OCI-LY1 (cell line): Measurements from ENCODE around the gene TMED10.

Experiments
- H2AFZ ChIP-seq: fragments of 200-600 bp; sonication (generic), shearing (Covaris generic); 2 replicates; pipeline ENCODE4 v1.6.0; 2014; ENCODE audit warnings: antibody characterized with exemption, mild to moderate bottlenecking, low read length
- H3F3A ChIP-seq: fragments of 200-600 bp; sonication (generic), shearing (Covaris generic); 2 replicates; pipeline ENCODE4 v1.6.0; 2014; ENCODE audit warnings: mild to moderate bottlenecking, antibody characterized with exemption, low read length, moderate library complexity; ENCODE audit not compliant: insufficient read depth
- H3K27ac ChIP-seq: fragments of 200-600 bp; sonication (generic); 2 replicates; pipeline ENCODE4 v1.5.1; 2014; ENCODE audit warnings: low read length, mixed run types, mild to moderate bottlenecking, low read depth; ENCODE audit not compliant: poor library complexity, severe bottlenecking
- H3K27me3 ChIP-seq: fragments of 200-600 bp; sonication (generic); 2 replicates; pipeline ENCODE4 v1.6.0; 2014; ENCODE audit warnings: antibody characterized with exemption, mild to moderate bottlenecking, low read length, moderate library complexity; ENCODE audit not compliant: insufficient read depth
- H3K36me3 ChIP-seq: fragments of 200-600 bp; sonication (generic); 2 replicates; pipeline ENCODE4 v1.6.1; 2014; ENCODE audit warnings: mild to moderate bottlenecking, antibody characterized with exemption, low read length, moderate library complexity, mixed read lengths; ENCODE audit not compliant: insufficient read depth
- H3K4me1 ChIP-seq: fragments of 200-600 bp; sonication (generic); 2 replicates; pipeline ENCODE4 v1.5.1; 2014; ENCODE audit warnings: mild to moderate bottlenecking, low read length, moderate library complexity; ENCODE audit not compliant: insufficient read depth, severe bottlenecking
- H3K4me2 ChIP-seq: fragments of 200-600 bp; sonication (generic), shearing (Covaris generic); 2 replicates; pipeline ENCODE4 v1.6.1; 2014; ENCODE audit warnings: low read length
- H3K4me3 ChIP-seq: fragments of 200-600 bp; sonication (generic); 2 replicates; pipeline ENCODE4 v1.5.1; 2014; ENCODE audit warnings: low read length, low read depth, mild to moderate bottlenecking, mixed read lengths; ENCODE audit not compliant: poor library complexity, severe bottlenecking
- H3K79me2 ChIP-seq: fragments of 200-600 bp; shearing (Covaris generic); 2 replicates; pipeline ENCODE4 v1.6.1; 2016; ENCODE audit warnings: mixed run types, low read length, mixed read lengths; ENCODE audit not compliant: insufficient read depth
- H3K9ac ChIP-seq: fragments of 200-600 bp; sonication (generic), shearing (Covaris generic); 2 replicates; pipeline ENCODE4 v1.6.1; 2014; ENCODE audit warnings: mild to moderate bottlenecking, low read length, mixed read lengths
- H3K9me2 ChIP-seq: fragments of 200-600 bp; sonication (generic), shearing (Covaris generic); 2 replicates; pipeline ENCODE4 v1.6.1; 2014; ENCODE audit warnings: low read depth, mild to moderate bottlenecking, low read length, mixed read lengths
- H3K9me3 ChIP-seq: fragments of 200-600 bp; shearing (Covaris generic); 2 replicates; pipeline ENCODE4 v1.6.1; 2014; ENCODE audit warnings: low read length, mixed read lengths
- H4K20me1 ChIP-seq: fragments of 200-600 bp; sonication (generic), shearing (Covaris generic); 2 replicates; pipeline ENCODE4 v1.6.0; 2016; ENCODE audit warnings: mild to moderate bottlenecking, low read length; ENCODE audit not compliant: insufficient read depth
- CTCF ChIP-seq: fragments of 200-600 bp; sonication (generic), shearing (Covaris generic); IDR thresholded peaks from 2 replicates; pipeline ENCODE4 v1.5.1; 2017; ENCODE audit warnings: mild to moderate bottlenecking, antibody characterized with exemption, low read length, moderate library complexity, mixed read lengths
- EZH2 ChIP-seq: fragments of 200-600 bp; sonication (generic), shearing (Covaris generic); IDR thresholded peaks from 2 replicates; pipeline ENCODE4 v1.8.0; 2017; ENCODE audit warnings: borderline replicate concordance, mixed run types, mild to moderate bottlenecking, antibody characterized with exemption, low read length, moderate library complexity, mixed read lengths

The TMED10 gene

GRCh38 chr14:75107186-75107585 is 69.2 kb downstream of the TMED10 start:
- Histone ChIP-seq H3K36me3 (peaks cover 80% of the 10 kb centered on the region), H3K9ac (no peak overlapping the region), H3K9me2 (no peaks in the 10 kb centered on the region)

GRCh38 chr14:75101491-75101890 is 74.9 kb downstream of the TMED10 start:
- Histone ChIP-seq H3K9me3 (no peaks in the 10 kb centered on the region), H3K4me1 (no peaks in the 10 kb centered on the region), H3K27me3 (no peaks in the 10 kb centered on the region), H3K9me2 (no peaks in the 10 kb centered on the region), H3K4me2 (no peak overlapping the region), H3K36me3 (peaks cover 77% of the 10 kb centered on the region), H3F3A (no peaks in the 10 kb centered on the region), H3K4me3 (no peak overlapping the region), H2AFZ (no peak overlapping the region), H3K27ac (no peak overlapping the region), H3K79me2 (no peaks in the 10 kb centered on the region), H4K20me1 (no peaks in the 10 kb centered on the region), H3K9ac (no peak overlapping the region)
- no peak for TF ChIP-seq CTCF
- TF ChIP-seq EZH2, result no peak

More at GRCh38 chr14:75107186-75107585, 69.2 kb downstream of the TMED10 start:
- Histone ChIP-seq H3K4me1 (no peaks in the 10 kb centered on the region), H3K9me3 (no peaks in the 10 kb centered on the region), H3F3A (no peaks in the 10 kb centered on the region), H3K27me3 (no peaks in the 10 kb centered on the region), H3K27ac (no peak overlapping the region), H2AFZ (no peak overlapping the region), H3K79me2 (no peaks in the 10 kb centered on the region), H3K4me3 (no peak overlapping the region), H4K20me1 (no peaks in the 10 kb centered on the region), H3K4me2 (no peak overlapping the region)
- TF ChIP-seq CTCF, result no peak
- TF ChIP-seq EZH2, result no peak

- no peak overlapping the region for H3K4me2 ChIP-seq
- H2AFZ ChIP-seq, result no peak overlapping the region
- H3K9me3 ChIP-seq, result no peaks in the 10 kb centered on the region
- H3K79me2 ChIP-seq, result no peaks in the 10 kb centered on the region
- H3K36me3 ChIP-seq, result peaks cover 86% of the 10 kb centered on the region
- no peak overlapping the region for H3K27ac ChIP-seq
- no peaks in the 10 kb centered on the region for H3K9me2 ChIP-seq
- H3F3A ChIP-seq, result no peaks in the 10 kb centered on the region
- H4K20me1 ChIP-seq, result no peaks in the 10 kb centered on the region
- H3K4me3 ChIP-seq, result no peak overlapping the region
- TF ChIP-seq CTCF (no peak), EZH2 (no peak)
- no peaks in the 10 kb centered on the region for H3K4me1 ChIP-seq
- no peaks in the 10 kb centered on the region for H3K27me3 ChIP-seq
- H3K9ac ChIP-seq, result no peak overlapping the region
These were observed 77.7 kb downstream of the TMED10 start for GRCh38 chr14:75098682-75099081.
